ENCODE data around the gene RAD9B. TPM values are rescaled to one million over a fixed set of nuclear protein-coding genes. Genes with fewer than 3 reads are reported as not detected.

Gene RAD9B
- total and polyA plus RNA-seq, 2 donors from 2014 or later, result 0.17 to 1.0 TPM

DNA sequence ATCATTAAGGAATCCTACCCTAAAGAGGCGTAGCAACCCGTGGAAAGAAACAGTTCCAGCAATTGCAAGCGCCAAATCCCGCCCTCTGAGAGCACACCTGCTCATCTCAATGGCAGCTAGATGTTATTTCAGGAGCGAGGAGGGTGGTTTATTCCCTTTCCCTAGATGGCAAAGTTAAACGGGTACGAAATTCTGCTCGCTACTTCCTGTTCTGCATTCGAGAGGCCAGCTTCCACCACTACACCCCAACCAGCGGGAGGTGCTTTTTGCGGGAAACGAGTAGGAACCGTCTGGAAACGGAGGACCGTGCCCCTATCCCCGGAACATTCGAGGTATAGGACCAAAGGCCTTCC, 756 bp upstream of the RAD9B start:
- Histone ChIP-seq H3K27me3 (ENCODE audit: control insufficient read depth, insufficient read depth, low read length) (no peaks in the 10 kb centered on the region), H3K9me3 (ENCODE audit: control insufficient read depth in 2 of 3, insufficient read depth in 1 of 3, low read length in 3 of 3) (no peaks in the 10 kb centered on the region), H3K4me3 (ENCODE audit: low read length in 3 of 3) (peak overlapping the region; percentile 93 to 99 (median 97)), H3K27ac (ENCODE audit: low read depth in 2 of 2, low read length in 2 of 2) (peak overlapping the region; percentile 89), H3K4me1 (ENCODE audit: control insufficient read depth in 2 of 3, insufficient read depth in 2 of 3, low read depth in 1 of 3, low read length in 3 of 3) (peaks cover 0 to 13% (median 2%) of the 10 kb centered on the region in 3 donors), H3K9ac (ENCODE audit: low read length in 3 of 3) (peak overlapping the region; percentile 74 to 99 (median 89)), H3K36me3 (ENCODE audit: control insufficient read depth in 2 of 3, insufficient read depth in 3 of 3, low read length in 3 of 3) (no peaks in the 10 kb centered on the region)
- FAIRE-seq (no peak), DNase-seq (peak in 2 of 5 donors; percentile 56 to 59)
- TF ChIP-seq, protein P1, sequence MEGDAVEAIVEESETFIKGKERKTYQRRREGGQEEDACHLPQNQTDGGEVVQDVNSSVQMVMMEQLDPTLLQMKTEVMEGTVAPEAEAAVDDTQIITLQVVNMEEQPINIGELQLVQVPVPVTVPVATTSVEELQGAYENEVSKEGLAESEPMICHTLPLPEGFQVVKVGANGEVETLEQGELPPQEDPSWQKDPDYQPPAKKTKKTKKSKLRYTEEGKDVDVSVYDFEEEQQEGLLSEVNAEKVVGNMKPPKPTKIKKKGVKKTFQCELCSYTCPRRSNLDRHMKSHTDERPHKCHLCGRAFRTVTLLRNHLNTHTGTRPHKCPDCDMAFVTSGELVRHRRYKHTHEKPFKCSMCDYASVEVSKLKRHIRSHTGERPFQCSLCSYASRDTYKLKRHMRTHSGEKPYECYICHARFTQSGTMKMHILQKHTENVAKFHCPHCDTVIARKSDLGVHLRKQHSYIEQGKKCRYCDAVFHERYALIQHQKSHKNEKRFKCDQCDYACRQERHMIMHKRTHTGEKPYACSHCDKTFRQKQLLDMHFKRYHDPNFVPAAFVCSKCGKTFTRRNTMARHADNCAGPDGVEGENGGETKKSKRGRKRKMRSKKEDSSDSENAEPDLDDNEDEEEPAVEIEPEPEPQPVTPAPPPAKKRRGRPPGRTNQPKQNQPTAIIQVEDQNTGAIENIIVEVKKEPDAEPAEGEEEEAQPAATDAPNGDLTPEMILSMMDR (IDR thresholded peaks at IDR 0.05; ENCODE audit: borderline replicate concordance, extremely low read depth, insufficient read depth), result no peak
- intact Hi-C loops (cut with DNase I), result no loop called here

DNA sequence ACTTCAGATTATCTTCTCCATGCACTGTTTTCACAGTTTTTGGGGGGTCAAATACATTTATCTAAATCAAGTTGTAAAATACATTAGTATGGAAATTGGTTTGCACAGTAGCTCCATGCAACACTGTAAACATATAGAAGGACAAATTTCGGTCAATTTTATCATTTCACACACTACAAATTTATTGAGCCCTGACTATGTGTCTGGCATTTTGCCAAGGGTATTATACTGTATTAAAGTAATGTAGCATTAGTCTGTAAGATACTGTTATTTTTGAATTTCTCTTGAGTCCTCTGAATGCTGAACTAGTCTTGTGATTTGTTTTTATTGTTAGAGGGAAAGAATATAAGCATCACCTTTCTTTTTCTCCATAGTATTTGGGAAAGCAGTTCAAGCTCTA, 1.3 kb downstream of the RAD9B start:
- no peak overlapping the region for H3K9ac ChIP-seq (ENCODE audit: low read length in 3 of 3)
- H3K9me3 ChIP-seq (ENCODE audit: control insufficient read depth in 2 of 3, insufficient read depth in 1 of 3, low read length in 3 of 3), result no peaks in the 10 kb centered on the region
- FAIRE-seq, result no peak
- peaks cover 0 to 13% (median 2%) of the 10 kb centered on the region in 3 donors for H3K4me1 ChIP-seq (ENCODE audit: control insufficient read depth in 2 of 3, insufficient read depth in 2 of 3, low read depth in 1 of 3, low read length in 3 of 3)
- H3K27ac ChIP-seq (ENCODE audit: low read depth in 2 of 2, low read length in 2 of 2), result no peak overlapping the region
- TF ChIP-seq, protein P1 (IDR thresholded peaks at IDR 0.05; ENCODE audit: borderline replicate concordance, extremely low read depth, insufficient read depth), result no peak
- intact Hi-C loops (cut with DNase I), result no loop called here
- no peak for DNase-seq
- no peak overlapping the region for H3K4me3 ChIP-seq (ENCODE audit: low read length in 3 of 3)
- H3K27me3 ChIP-seq (ENCODE audit: control insufficient read depth, insufficient read depth, low read length), result no peaks in the 10 kb centered on the region
- no peaks in the 10 kb centered on the region for H3K36me3 ChIP-seq (ENCODE audit: control insufficient read depth in 2 of 3, insufficient read depth in 3 of 3, low read length in 3 of 3)

DNA sequence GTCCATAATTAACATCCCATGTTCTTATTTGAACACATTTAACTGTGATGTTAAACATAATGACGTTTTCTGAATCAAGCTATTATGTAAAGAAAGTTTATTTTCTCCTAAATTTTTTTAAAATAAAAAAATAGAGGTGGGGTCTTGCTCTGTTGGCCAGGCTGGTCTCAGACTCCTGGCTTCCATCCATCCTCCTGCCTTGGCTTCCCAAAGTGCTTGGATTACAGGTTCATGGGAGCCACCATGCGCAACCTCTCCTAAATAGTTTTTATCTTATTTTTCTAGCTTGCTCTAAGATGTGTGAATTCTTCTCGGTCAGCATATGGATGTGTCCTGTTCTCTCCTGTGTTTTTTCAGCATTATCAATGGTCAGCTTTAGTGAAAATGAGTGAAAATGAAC, 3.2 kb downstream of the RAD9B start:
- TF ChIP-seq, protein P1 (IDR thresholded peaks at IDR 0.05; ENCODE audit: borderline replicate concordance, extremely low read depth, insufficient read depth), result no peak
- Histone ChIP-seq H3K4me3 (ENCODE audit: low read length in 3 of 3) (no peak overlapping the region), H3K4me1 (ENCODE audit: control insufficient read depth in 2 of 3, insufficient read depth in 2 of 3, low read depth in 1 of 3, low read length in 3 of 3) (peaks cover 0 to 4% (median 2%) of the 10 kb centered on the region in 3 donors), H3K27me3 (ENCODE audit: control insufficient read depth, insufficient read depth, low read length) (no peaks in the 10 kb centered on the region), H3K9ac (ENCODE audit: low read length in 3 of 3) (no peak overlapping the region), H3K36me3 (ENCODE audit: control insufficient read depth in 2 of 3, insufficient read depth in 3 of 3, low read length in 3 of 3) (no peaks in the 10 kb centered on the region), H3K9me3 (ENCODE audit: control insufficient read depth in 2 of 3, insufficient read depth in 1 of 3, low read length in 3 of 3) (no peaks in the 10 kb centered on the region), H3K27ac (ENCODE audit: low read depth in 2 of 2, low read length in 2 of 2) (no peak overlapping the region)
- no peak for DNase-seq
- intact Hi-C loops (cut with DNase I), result no loop called here
- no peak for FAIRE-seq

DNA sequence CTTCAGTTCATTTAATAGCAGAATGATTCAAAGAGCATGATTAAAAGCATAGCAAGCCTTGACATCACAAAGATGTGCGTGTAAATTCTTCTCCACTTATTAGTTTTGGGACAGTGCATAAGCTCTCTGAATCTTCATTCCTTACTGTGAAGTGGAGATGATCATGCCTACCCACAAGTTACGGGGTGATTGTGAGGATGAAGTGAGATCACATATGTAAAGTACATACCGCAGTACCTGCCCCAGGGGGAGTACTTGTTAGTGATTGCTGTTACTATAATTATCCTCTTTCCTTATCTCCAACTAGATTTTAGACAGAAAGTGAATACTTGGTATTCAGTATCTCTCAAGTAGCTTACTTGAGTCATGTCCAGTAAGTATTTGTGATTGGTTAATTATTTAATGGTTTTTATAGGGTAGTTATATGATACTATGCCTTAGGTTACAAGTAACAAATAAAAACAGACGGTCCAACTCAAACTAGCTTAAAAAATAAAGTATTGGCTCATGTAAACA, 6.0 kb downstream of the RAD9B start:
- TF ChIP-seq, protein P1 (IDR thresholded peaks at IDR 0.05; ENCODE audit: borderline replicate concordance, extremely low read depth, insufficient read depth), result no peak
- H3K9me3 ChIP-seq (ENCODE audit: control insufficient read depth in 2 of 3, insufficient read depth in 1 of 3, low read length in 3 of 3), result no peaks in the 10 kb centered on the region
- no peaks in the 10 kb centered on the region for H3K4me1 ChIP-seq (ENCODE audit: control insufficient read depth in 2 of 3, insufficient read depth in 2 of 3, low read depth in 1 of 3, low read length in 3 of 3)
- H3K27me3 ChIP-seq (ENCODE audit: control insufficient read depth, insufficient read depth, low read length), result no peaks in the 10 kb centered on the region
- FAIRE-seq, result no peak
- DNase-seq, result no peak
- intact Hi-C loops (cut with DNase I), result no loop called here
- H3K9ac ChIP-seq (ENCODE audit: low read length in 3 of 3), result no peak overlapping the region
- no peaks in the 10 kb centered on the region for H3K36me3 ChIP-seq (ENCODE audit: control insufficient read depth in 2 of 3, insufficient read depth in 3 of 3, low read length in 3 of 3)
- H3K27ac ChIP-seq (ENCODE audit: low read depth in 2 of 2, low read length in 2 of 2), result no peak overlapping the region
- H3K4me3 ChIP-seq (ENCODE audit: low read length in 3 of 3), result no peak overlapping the region

Data from kidney (tissue), 14 donors.